Measurements from ENCODE around the gene LRRC74A.
A peak's percentile ranks its signal among the peaks of the same experiment; 100 is the strongest.

Gene LRRC74A

GRCh38 chr14:76883447-76883846, 57.2 kb downstream of the LRRC74A start:
- Histone ChIP-seq H3K27ac (no peak overlapping the region), H3K27me3 (ENCODE audit: control insufficient read depth, insufficient read depth, low read length) (no peaks in the 10 kb centered on the region), H3K9ac (no peak overlapping the region), H3K9me3 (ENCODE audit: control insufficient read depth, low read length) (no peaks in the 10 kb centered on the region), H3K4me1 (no peaks in the 10 kb centered on the region), H3K36me3 (ENCODE audit: control insufficient read depth, insufficient read depth, low read length) (no peaks in the 10 kb centered on the region), H2AFZ (no peak overlapping the region), H3K79me2 (no peaks in the 10 kb centered on the region), H3K4me3 (ENCODE audit: low read depth, low read length) (no peak overlapping the region), H3K4me2 (ENCODE audit: low read length) (no peak overlapping the region)
- no peak for TF ChIP-seq CTCF (IDR thresholded peaks at IDR 0.05)

- H3K4me1 ChIP-seq: no peaks in the 10 kb centered on the region
- peak overlapping the region; percentile 59 for H3K27ac ChIP-seq
- no peaks in the 10 kb centered on the region for H3K27me3 ChIP-seq (ENCODE audit: control insufficient read depth, insufficient read depth, low read length)
- no peak overlapping the region for H2AFZ ChIP-seq
- H3K9me3 ChIP-seq (ENCODE audit: control insufficient read depth, low read length): no peaks in the 10 kb centered on the region
- H3K4me3 ChIP-seq (ENCODE audit: low read depth, low read length): no peak overlapping the region
- TF ChIP-seq CTCF (IDR thresholded peaks at IDR 0.05): no peak
- no peaks in the 10 kb centered on the region for H3K36me3 ChIP-seq (ENCODE audit: control insufficient read depth, insufficient read depth, low read length)
- no peaks in the 10 kb centered on the region for H3K79me2 ChIP-seq
- no peak overlapping the region for H3K4me2 ChIP-seq (ENCODE audit: low read length)
- H3K9ac ChIP-seq: no peak overlapping the region
Measured at GRCh38 chr14:76884394-76884793, 58.2 kb downstream of the LRRC74A start.

GRCh38 chr14:76884853-76885276, 58.7 kb downstream of the LRRC74A start:
- H3K36me3 ChIP-seq (ENCODE audit: control insufficient read depth, insufficient read depth, low read length): no peaks in the 10 kb centered on the region
- H3K79me2 ChIP-seq: no peaks in the 10 kb centered on the region
- no peak overlapping the region for H2AFZ ChIP-seq
- H3K27ac ChIP-seq: peak overlapping the region; percentile 59
- H3K9ac ChIP-seq: no peak overlapping the region
- H3K4me3 ChIP-seq (ENCODE audit: low read depth, low read length): no peak overlapping the region
- no peaks in the 10 kb centered on the region for H3K9me3 ChIP-seq (ENCODE audit: control insufficient read depth, low read length)
- H3K4me2 ChIP-seq (ENCODE audit: low read length): no peak overlapping the region
- no peaks in the 10 kb centered on the region for H3K27me3 ChIP-seq (ENCODE audit: control insufficient read depth, insufficient read depth, low read length)
- no peaks in the 10 kb centered on the region for H3K4me1 ChIP-seq
- no peak for TF ChIP-seq CTCF (IDR thresholded peaks at IDR 0.05)

- Histone ChIP-seq H3K79me2 (no peaks in the 10 kb centered on the region), H3K27me3 (ENCODE audit: control insufficient read depth, insufficient read depth, low read length) (no peaks in the 10 kb centered on the region), H3K9ac (no peak overlapping the region), H3K4me2 (ENCODE audit: low read length) (no peak overlapping the region), H3K36me3 (ENCODE audit: control insufficient read depth, insufficient read depth, low read length) (no peaks in the 10 kb centered on the region), H3K9me3 (ENCODE audit: control insufficient read depth, low read length) (no peaks in the 10 kb centered on the region), H3K27ac (no peak overlapping the region), H3K4me1 (no peaks in the 10 kb centered on the region), H2AFZ (no peak overlapping the region), H3K4me3 (ENCODE audit: low read depth, low read length) (no peak overlapping the region)
- no peak for TF ChIP-seq CTCF (IDR thresholded peaks at IDR 0.05)
Measured at GRCh38 chr14:76887191-76887590, 61.0 kb downstream of the LRRC74A start.

- TF ChIP-seq CTCF (IDR thresholded peaks at IDR 0.05): no peak
- no peak overlapping the region for H3K27ac ChIP-seq
- H2AFZ ChIP-seq: no peak overlapping the region
Measured at GRCh38 chr14:76891391-76891790, 65.2 kb downstream of the LRRC74A start.

More at GRCh38 chr14:76891391-76891790, 65.2 kb downstream of the LRRC74A start:
- H3K36me3 ChIP-seq (ENCODE audit: control insufficient read depth, insufficient read depth, low read length): no peaks in the 10 kb centered on the region
- H3K9ac ChIP-seq: no peak overlapping the region
- no peaks in the 10 kb centered on the region for H3K79me2 ChIP-seq
- H3K4me1 ChIP-seq: no peaks in the 10 kb centered on the region
- no peaks in the 10 kb centered on the region for H3K27me3 ChIP-seq (ENCODE audit: control insufficient read depth, insufficient read depth, low read length)
- no peak overlapping the region for H3K4me2 ChIP-seq (ENCODE audit: low read length)
- H3K4me3 ChIP-seq (ENCODE audit: low read depth, low read length): no peak overlapping the region
- H3K9me3 ChIP-seq (ENCODE audit: control insufficient read depth, low read length): no peaks in the 10 kb centered on the region
